ENCODE data around the gene SLC16A8. TPM values are rescaled to one million over a fixed set of nuclear protein-coding genes. Genes with fewer than 3 reads are reported as not detected.

The SLC16A8 gene
- total and polyA plus RNA-seq, 4 donors, result 0.32 to 0.64 (median 0.39) TPM; not detected in 1

GRCh38 chr22:38036392-38037062 is 47.5 kb downstream of the SLC16A8 start:
- Histone ChIP-seq H3K4me3 (no peak overlapping the region), H3K27me3 (ENCODE audit: control insufficient read depth in 3 of 3, insufficient read depth in 3 of 3, low read length in 2 of 3) (no peaks in the 10 kb centered on the region), H3K27ac (ENCODE audit: low read depth in 1 of 2, low read length in 1 of 2) (no peak overlapping the region), H3K36me3 (ENCODE audit: control insufficient read depth in 4 of 4, insufficient read depth in 4 of 4, low read length in 4 of 4) (no peaks in the 10 kb centered on the region), H3K9me3 (ENCODE audit: control insufficient read depth in 4 of 4, insufficient read depth in 3 of 4, low read length in 3 of 4) (peaks cover 0 to 2% (median 0%) of the 10 kb centered on the region in 4 donors), H3K9ac (ENCODE audit: insufficient read depth in 1 of 2, low read length in 2 of 2) (no peak overlapping the region), H3K4me1 (ENCODE audit: control insufficient read depth in 5 of 5, insufficient read depth in 5 of 5, low read length in 5 of 5) (peaks cover 0 to 16% (median 5%) of the 10 kb centered on the region in 5 donors)
- 76 to 86% methylated on average over 10 of the region's 10 CpGs for WGBS, 2 donors
- ATAC-seq (ENCODE audit: insufficient read depth, low FRiP score), result no peak
- no peak for TF ChIP-seq CTCF (IDR thresholded peaks at IDR 0.05; ENCODE audit: control extremely low read depth, extremely low read depth)
- no peak for DNase-seq

- ATAC-seq (ENCODE audit: insufficient read depth, low FRiP score) (no peak), DNase-seq (no peak)
- whole genome bisulfite sequencing, 2 donors, result 88 to 89% methylated on average over 9 of the region's 9 CpGs
- Histone ChIP-seq H3K9ac (ENCODE audit: insufficient read depth in 1 of 2, low read length in 2 of 2) (no peak overlapping the region), H3K36me3 (ENCODE audit: control insufficient read depth in 4 of 4, insufficient read depth in 4 of 4, low read length in 4 of 4) (no peaks in the 10 kb centered on the region), H3K27me3 (ENCODE audit: control insufficient read depth in 3 of 3, insufficient read depth in 3 of 3, low read length in 2 of 3) (no peaks in the 10 kb centered on the region), H3K4me3 (no peak overlapping the region), H3K4me1 (ENCODE audit: control insufficient read depth in 5 of 5, insufficient read depth in 5 of 5, low read length in 5 of 5) (peaks cover 0 to 16% (median 5%) of the 10 kb centered on the region in 5 donors), H3K27ac (ENCODE audit: low read depth in 1 of 2, low read length in 1 of 2) (no peak overlapping the region), H3K9me3 (ENCODE audit: control insufficient read depth in 4 of 4, insufficient read depth in 3 of 4, low read length in 3 of 4) (peaks cover 0 to 2% (median 0%) of the 10 kb centered on the region in 4 donors)
- TF ChIP-seq CTCF (IDR thresholded peaks at IDR 0.05; ENCODE audit: control extremely low read depth, extremely low read depth), result no peak
Measured at GRCh38 chr22:38035530-38035885, 48.5 kb downstream of the SLC16A8 start.

GRCh38 chr22:38034884-38035529 is 49.0 kb downstream of the SLC16A8 start:
- H3K36me3 ChIP-seq (ENCODE audit: control insufficient read depth in 4 of 4, insufficient read depth in 4 of 4, low read length in 4 of 4), result no peaks in the 10 kb centered on the region
- H3K4me1 ChIP-seq (ENCODE audit: control insufficient read depth in 5 of 5, insufficient read depth in 5 of 5, low read length in 5 of 5), result peaks cover 0 to 16% (median 5%) of the 10 kb centered on the region in 5 donors
- DNase-seq, result no peak
- peaks cover 0 to 2% (median 0%) of the 10 kb centered on the region in 4 donors for H3K9me3 ChIP-seq (ENCODE audit: control insufficient read depth in 4 of 4, insufficient read depth in 3 of 4, low read length in 3 of 4)
- H3K9ac ChIP-seq (ENCODE audit: insufficient read depth in 1 of 2, low read length in 2 of 2), result no peak overlapping the region
- no peak for TF ChIP-seq CTCF (IDR thresholded peaks at IDR 0.05; ENCODE audit: control extremely low read depth, extremely low read depth)
- ATAC-seq (ENCODE audit: insufficient read depth, low FRiP score), result no peak
- H3K4me3 ChIP-seq, result no peak overlapping the region
- H3K27ac ChIP-seq (ENCODE audit: low read depth in 1 of 2, low read length in 1 of 2), result peak overlapping the region in 1 of 2 donors; percentile 26
- WGBS, 2 donors, result 87 to 92% methylated on average over 9 to 11 of the region's 11 CpGs
- H3K27me3 ChIP-seq (ENCODE audit: control insufficient read depth in 3 of 3, insufficient read depth in 3 of 3, low read length in 2 of 3), result no peaks in the 10 kb centered on the region

Measured in lung (tissue), 12 donors.